NCI-H2196 treated with DMSO at 0.1 percent for 48 hours (cell line): Measurements from ENCODE around the gene ITGAV.
"Not testable (repeated sequence)": the region's sequence is repeated elsewhere in the genome, so short reads cannot be mapped to it uniquely, and the experiment has no call there.

Experiments used
- DNase-seq: peaks from one replicate; lab custom pipeline; 2025; ENCODE audit not compliant: unreplicated experiment; lab: John Stamatoyannopoulos, UW

Gene ITGAV

GRCh38 chr2:186589612-186590349 lies at the start of gene ITGAV:
ITGAV (plus strand) TSS chr2:186590056; CDS start chr2:186590339, 283 bp downstream.
- peak; percentile 85 for DNase-seq

DNA sequence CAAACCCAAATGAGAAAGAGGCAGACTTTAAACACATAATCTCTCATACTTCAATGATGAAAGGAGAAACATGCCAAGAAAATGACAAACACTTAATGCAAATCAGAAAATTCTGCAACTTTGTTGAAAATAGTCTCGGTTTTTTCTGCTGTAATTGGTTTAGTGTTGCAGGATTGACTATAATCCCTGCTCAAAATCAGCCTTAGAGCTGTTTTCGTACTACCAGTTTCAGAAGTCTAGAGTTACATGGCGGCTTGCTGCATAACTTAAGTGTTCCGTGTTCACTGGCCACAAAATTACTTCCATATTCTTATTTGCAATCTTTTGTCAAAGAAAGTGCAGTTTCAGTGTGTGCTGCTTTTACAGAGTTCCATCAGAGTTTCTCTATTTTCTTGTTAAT lies 48.9 kb upstream of the ITGAV start:
- DNase-seq, result no peak

GRCh38 chr2:186542002-186542401 lies 47.9 kb upstream of the ITGAV start:
- no peak for DNase-seq

DNA sequence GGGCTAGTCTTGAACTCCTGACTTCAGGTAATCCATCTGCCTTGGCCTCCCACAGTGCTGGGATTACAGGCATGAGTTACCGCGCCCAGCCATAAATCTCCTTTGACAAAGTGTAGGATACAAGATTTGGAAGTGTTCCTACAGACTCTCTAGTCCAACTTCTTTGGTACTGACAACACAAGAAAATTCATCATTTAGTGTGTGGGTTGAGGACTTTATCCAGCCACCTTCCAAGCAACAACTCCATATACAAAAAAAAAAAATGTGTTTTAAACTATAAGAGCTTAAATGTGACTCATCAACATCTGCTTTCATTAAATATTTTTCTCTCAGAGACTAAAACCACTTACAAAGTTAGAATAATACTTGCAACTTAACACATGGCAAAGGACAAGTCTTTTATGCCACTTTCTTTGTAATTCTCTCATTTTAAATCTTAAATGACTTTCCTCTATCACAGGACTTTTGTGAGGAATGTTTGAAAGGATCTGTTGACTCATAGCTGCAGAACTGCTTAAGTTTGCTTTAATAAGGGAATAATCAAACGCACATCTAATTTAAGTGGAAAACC lies 46.2 kb upstream of the ITGAV start:
- DNase-seq, result no peak

DNA sequence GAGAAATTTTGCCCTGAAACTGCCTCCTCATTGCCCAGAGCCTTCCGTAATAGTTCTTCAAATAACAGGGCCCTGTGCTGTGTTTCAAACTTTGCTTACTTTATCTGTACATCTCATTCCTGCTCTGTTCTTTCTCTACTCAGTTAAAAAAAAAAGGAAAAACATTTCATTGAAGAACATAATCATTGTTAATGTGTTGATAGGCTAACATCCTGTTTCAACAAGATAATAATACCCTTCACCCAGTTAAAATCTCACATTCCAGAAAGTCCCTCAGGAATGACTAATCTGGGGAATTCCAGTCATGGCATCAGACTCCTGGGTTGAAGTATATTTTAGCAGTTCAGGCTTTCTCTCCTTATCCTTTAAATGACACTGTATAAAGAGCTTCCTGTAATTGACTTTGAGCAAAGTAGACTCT lies 45.6 kb upstream of the ITGAV start:
- peak; percentile 3 for DNase-seq

DNA sequence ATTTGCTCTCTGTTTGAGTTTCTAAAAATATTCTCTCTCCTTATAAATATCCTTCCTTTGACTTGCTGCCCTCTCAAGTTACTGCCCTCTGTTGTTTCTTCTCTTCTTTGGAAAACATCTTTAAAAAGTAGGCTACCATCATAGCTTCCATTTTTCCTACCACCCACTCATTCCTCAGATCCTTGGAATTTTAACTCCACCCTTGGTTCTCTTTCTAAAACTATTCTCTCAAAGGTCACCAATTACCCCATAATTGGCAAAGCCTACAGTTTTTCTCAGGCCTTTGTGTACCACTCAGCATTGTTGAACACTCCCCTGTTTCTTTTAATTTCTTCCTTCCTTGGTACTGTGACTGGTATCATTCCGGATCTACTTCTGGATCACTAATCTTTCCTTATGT lies 43.0 kb upstream of the ITGAV start:
- DNase-seq, result no peak

DNA sequence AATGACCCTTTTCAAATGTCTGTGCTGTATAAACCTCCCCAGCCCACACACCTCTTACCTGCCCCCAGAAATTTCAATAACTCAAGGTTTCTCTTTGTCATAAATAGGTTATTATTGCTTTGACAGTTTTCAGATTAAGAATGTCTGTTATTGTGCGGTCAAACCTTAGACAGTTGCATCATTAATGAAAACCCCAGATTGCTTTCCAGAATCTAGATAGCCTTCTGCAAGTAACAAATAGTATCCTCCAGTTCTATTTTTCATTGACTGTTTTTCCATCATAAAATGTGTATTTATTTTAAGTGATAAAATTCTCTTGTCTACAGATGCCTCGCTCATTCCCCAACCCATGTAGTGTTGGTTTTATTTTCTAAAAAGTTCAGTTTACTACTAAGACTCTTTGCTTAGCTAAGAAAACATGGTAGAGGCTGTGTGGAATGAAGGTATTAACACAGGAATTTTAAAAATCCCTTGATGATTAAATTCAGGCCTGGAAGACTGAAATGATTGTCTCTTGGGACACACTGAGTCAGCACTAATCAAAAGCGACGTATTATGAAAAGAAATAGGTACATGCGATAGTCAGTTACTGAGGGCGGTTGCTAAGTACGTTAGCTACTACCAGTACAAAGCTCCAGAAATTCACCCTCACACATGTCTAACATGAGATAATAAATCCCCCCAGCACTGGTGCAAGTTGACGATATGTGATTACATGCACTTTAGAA lies 38.4 kb upstream of the ITGAV start:
- DNase-seq, result no peak

- no peak for DNase-seq
These were observed 35.4 kb upstream of the ITGAV start for GRCh38 chr2:186554429-186554828.

- no peak for DNase-seq
These were observed 34.8 kb upstream of the ITGAV start for GRCh38 chr2:186554850-186555671.

- no peak for DNase-seq
These were observed 31.2 kb upstream of the ITGAV start for GRCh38 chr2:186558512-186559276.

DNA sequence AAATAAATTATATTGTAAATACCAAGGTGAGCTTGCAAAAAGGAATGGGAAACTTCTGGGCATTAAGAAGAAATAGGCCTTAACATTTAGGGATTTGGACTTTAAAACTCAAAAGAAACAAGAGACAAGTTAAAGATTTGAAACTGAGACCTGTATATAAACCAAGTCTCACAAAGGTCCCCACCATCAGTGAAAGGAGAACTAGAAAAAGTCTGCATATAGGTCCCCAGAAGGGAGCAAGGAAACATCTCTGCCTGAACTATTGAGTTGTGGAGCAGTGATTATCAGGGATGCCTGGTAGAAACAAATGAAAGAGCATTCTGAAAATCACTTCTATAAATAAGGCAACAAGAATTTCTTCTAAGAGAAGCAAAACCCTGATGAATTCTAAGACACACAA lies 30.5 kb upstream of the ITGAV start:
- no peak for DNase-seq

GRCh38 chr2:186559848-186560247 lies 30.0 kb upstream of the ITGAV start:
- no peak for DNase-seq

DNA sequence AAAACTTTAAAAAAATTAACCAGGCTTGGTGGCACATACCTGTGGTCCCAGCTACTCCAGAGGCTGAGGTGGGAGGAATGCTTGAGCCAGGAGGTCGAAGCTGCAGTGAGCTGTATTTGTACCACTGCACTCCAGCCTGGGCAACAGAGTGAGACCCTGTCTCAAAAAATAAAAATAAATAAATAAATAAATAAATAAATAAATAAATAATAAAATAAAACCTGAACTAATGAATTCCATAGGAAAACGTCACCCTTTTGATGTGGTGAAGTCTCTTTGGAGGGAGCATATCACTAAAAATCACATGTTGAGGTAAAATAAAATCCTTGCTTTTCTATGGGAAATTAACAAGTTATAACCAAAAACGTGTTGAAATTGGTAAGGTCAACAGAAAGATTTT lies 29.6 kb upstream of the ITGAV start:
- no peak for DNase-seq

DNA sequence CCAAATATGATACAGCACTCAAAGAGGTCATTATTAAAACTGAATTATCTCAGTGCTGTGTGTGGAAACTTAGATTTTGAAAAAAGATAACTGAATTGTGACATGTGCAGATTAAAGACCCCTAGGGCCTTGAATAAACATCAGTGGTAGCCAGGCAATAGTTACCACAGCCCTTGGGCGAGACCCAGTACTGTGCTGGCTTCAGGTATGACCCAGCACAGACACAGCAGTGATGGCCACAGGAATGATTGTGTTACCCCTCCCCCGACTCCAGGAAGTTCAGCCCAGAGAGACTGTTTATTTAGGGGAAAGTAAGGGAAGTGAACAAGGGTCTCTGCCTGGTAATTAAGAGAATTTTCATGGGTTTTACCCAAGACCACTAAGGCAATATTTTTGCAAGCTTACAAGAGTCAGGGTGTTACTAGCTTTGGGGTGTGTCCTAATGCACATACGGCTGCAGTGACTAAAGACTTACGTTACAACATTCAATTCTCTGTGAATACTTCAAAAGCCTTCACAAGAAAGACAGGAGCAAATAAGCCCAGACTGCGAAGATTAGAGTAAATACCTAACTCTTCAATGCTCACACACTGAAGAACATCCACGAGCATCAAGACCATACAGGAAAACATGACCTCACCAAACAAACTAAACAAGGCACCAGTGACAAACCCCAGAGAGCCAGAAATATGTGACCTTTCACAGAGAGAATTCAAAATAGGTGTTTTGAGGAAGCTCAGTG lies 28.2 kb upstream of the ITGAV start:
- DNase-seq, result no peak

GRCh38 chr2:186562209-186562578 lies 27.7 kb upstream of the ITGAV start:
- DNase-seq, result no peak

DNA sequence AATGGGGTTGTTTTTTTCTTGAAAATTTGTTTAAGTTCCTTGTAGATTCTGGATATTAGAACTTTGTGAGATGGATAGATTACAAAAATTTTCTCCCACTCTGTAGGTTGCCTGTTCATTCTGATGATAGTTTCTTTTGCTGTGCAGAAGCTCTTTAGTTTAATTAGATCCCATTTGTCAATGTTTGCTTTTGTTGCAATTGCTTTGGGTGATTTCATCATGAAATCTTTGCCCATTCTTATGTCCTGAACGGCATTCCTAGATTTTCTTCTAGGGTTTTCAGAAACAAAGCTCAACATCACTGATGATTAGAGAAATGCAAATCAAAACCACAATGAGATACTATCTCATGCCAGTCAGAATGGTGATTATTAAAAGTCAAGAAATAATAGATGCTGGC lies 21.3 kb upstream of the ITGAV start:
- not testable (repeated sequence) for DNase-seq

DNA sequence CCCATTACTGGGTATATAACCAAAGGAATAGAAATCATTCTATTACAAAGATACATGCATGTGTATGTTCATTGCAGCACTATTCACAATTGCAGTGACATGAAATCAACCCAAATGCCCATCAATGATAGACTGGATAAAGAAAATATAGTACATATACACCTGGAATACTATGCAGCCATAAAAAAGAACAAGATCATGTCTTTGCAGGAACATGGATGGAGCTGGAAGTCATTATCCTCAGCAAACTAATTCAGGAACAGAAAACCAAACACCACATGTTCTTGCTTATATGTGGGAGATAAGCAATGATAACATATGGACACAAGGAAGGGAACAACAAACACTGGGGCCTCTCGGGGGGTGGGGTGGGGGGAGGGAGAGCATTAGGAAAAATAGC lies 20.7 kb upstream of the ITGAV start:
- DNase-seq, result not testable (repeated sequence)

- DNase-seq, result no peak
These were observed 20.0 kb upstream of the ITGAV start for GRCh38 chr2:186569897-186570296.

GRCh38 chr2:186570604-186571003 lies 19.3 kb upstream of the ITGAV start:
- no peak for DNase-seq

GRCh38 chr2:186572705-186573104 lies 17.2 kb upstream of the ITGAV start:
- DNase-seq, result no peak
